Liver (tissue), 9 donors: ENCODE results near the gene SYNGR4. TPM values are rescaled to one million over a fixed set of nuclear protein-coding genes. Genes with fewer than 3 reads are reported as not detected.

Experiments
- DNase-seq: peaks from one replicate; pipeline ENCODE4 v3.0.0-alpha.2; 2017; ENCODE audit warnings: low spot score
- H3K27ac ChIP-seq, 2 donors: one replicate each; pipeline ENCODE4 v1.7.0; 2013; ENCODE audit warnings: inconsistent platforms in 2 of 2, low read length in 2 of 2, control low read depth in 1 of 2, low read depth in 1 of 2, mild to moderate bottlenecking in 1 of 2
- H3K27me3 ChIP-seq, 4 donors: one replicate each; pipeline versions ENCODE4 v1.6.1 to v1.7.0; 2013; ENCODE audit warnings: low read length in 3 of 4, inconsistent platforms in 1 of 4, mild to moderate bottlenecking in 1 of 4, moderate library complexity in 1 of 4; ENCODE audit not compliant: control insufficient read depth in 4 of 4, insufficient read depth in 4 of 4
- H3K36me3 ChIP-seq, 4 donors: one replicate each; pipeline versions ENCODE4 v1.6.1 to v1.7.0; 2013; ENCODE audit warnings: low read length in 3 of 4, mild to moderate bottlenecking in 3 of 4, low read depth in 1 of 4, moderate library complexity in 1 of 4; ENCODE audit not compliant: control insufficient read depth in 4 of 4, insufficient read depth in 3 of 4
- H3K4me1 ChIP-seq, 4 donors: one replicate each; pipeline versions ENCODE4 v1.6.1 to v1.7.0; 2013; ENCODE audit warnings: low read length in 3 of 4, mild to moderate bottlenecking in 3 of 4, moderate library complexity in 1 of 4; ENCODE audit not compliant: control insufficient read depth in 4 of 4, insufficient read depth in 4 of 4
- H3K4me3 ChIP-seq, 3 donors: one replicate each; pipeline versions ENCODE4 v1.6.1 to v1.7.0; 2013; ENCODE audit warnings: low read length in 3 of 3, control low read depth in 1 of 3, low read depth in 1 of 3, mild to moderate bottlenecking in 1 of 3
- H3K9ac ChIP-seq, 2 donors: one replicate each; pipeline ENCODE4 v1.7.0; 2013; ENCODE audit warnings: low read length in 2 of 2, mild to moderate bottlenecking in 2 of 2, moderate library complexity in 2 of 2, control low read depth in 1 of 2, low read depth in 1 of 2
- H3K9me3 ChIP-seq, 4 donors: one replicate each; pipeline versions ENCODE4 v1.6.1 to v1.7.0; 2013; ENCODE audit warnings: low read length in 3 of 4; ENCODE audit not compliant: control insufficient read depth in 4 of 4
- CTCF ChIP-seq: fragments of 150-350 bp; IDR thresholded peaks from 2 replicates; pipeline ENCODE4 v1.5.1; 2017; ENCODE audit warnings: improper control_type of control experiment, low read depth, low read length; ENCODE audit not compliant: missing input control
- EGR1 ChIP-seq, 2 donors: IDR thresholded peaks; 2 replicates each; pipeline ENCODE4 v1.6.1; 2016 to 2018; ENCODE audit warnings: antibody characterized with exemption in 2 of 2, low read depth in 2 of 2
- GABPA ChIP-seq, 2 donors: IDR thresholded peaks in 1 of 2; conservative IDR thresholded peaks in 1 of 2; 2 replicates each; pipeline ENCODE4 v1.6.1; 2016; ENCODE audit warnings: antibody characterized with exemption in 2 of 2, mild to moderate bottlenecking in 1 of 2, moderate library complexity in 1 of 2
- HNF4A ChIP-seq, 2 donors: conservative IDR thresholded peaks; 2 replicates each; pipeline ENCODE4 v1.6.1; 2016; ENCODE audit warnings: antibody characterized with exemption in 2 of 2, mild to moderate bottlenecking in 2 of 2
- JUND ChIP-seq, 2 donors: IDR thresholded peaks; 2 replicates each; pipeline ENCODE4 v1.6.1; 2016; ENCODE audit warnings: antibody characterized with exemption in 2 of 2
- MAX ChIP-seq: IDR thresholded peaks from 2 replicates; pipeline ENCODE4 v1.6.1; 2016; ENCODE audit warnings: antibody characterized with exemption
- REST ChIP-seq: IDR thresholded peaks from 2 replicates; pipeline ENCODE4 v1.6.1; 2016; ENCODE audit warnings: antibody characterized with exemption, mild to moderate bottlenecking
- YY1 ChIP-seq: IDR thresholded peaks from 2 replicates; pipeline ENCODE4 v1.6.1; 2016; ENCODE audit warnings: antibody characterized with exemption, mild to moderate bottlenecking
- ZBTB33 ChIP-seq: IDR thresholded peaks from 2 replicates; pipeline ENCODE4 v1.6.1; 2016; ENCODE audit warnings: antibody characterized with exemption
- WGBS: extraction: QIAGEN DNeasy Blood & Tissue Kit; methylation state at CpG from one replicate; pipeline ENCODE4 v1.1.7; 2013; 5-methylcytosine and 5-hydroxymethylcytosine counted together
- polyA plus RNA-seq, 2 donors: library from polyadenylated mRNA; stranded (reverse) in 1 of 2; unstranded in 1 of 2; fragments of 200-250 nt in 1 of 2; fragments of >200 nt in 1 of 2; fragmentation: Nextera tagmentation in 1 of 2; extraction: Ambion mirVana in 1 of 2; gene quantifications; one replicate each; pipeline versions ENCODE4 v1.2.1 to v1.2.3, GENCODE V29; 2013 to 2015
- total RNA-seq, 2 donors: library from RNA; depleted of rRNA; stranded (reverse); fragments of >200 nt; gene quantifications; one replicate each; pipeline ENCODE4 v1.2.3, GENCODE V29; 2014
- donor health status: healthy.
- donor health status: healthy.
- donor health status: healthy.
- donor health status: healthy.
- donor health status: healthy.

Gene SYNGR4
- total and polyA plus RNA-seq, 4 donors: 0.09 TPM; not detected in 3

GRCh38 chr19:48401287-48401686 lies 37.1 kb downstream of the SYNGR4 start:
- 80% methylated on average over 5 of the region's 5 CpGs for WGBS
- no peak for DNase-seq
- no peaks in the 10 kb centered on the region for H3K36me3 ChIP-seq
- H3K4me1 ChIP-seq: peaks cover 0 to 5% (median 4%) of the 10 kb centered on the region in 4 donors
- TF ChIP-seq YY1 (no peak), MAX (no peak), EGR1 (IDR thresholded peaks at IDR 0.05; ENCODE audit: low read depth in 2 of 2) (no peak), HNF4A (conservative IDR thresholded peaks at IDR 0.05) (no peak), JUND (IDR thresholded peaks at IDR 0.05) (no peak), REST (no peak), ZBTB33 (no peak)
- no peak overlapping the region for H3K9ac ChIP-seq
- H3K9me3 ChIP-seq: peaks cover 0 to 2% (median 0%) of the 10 kb centered on the region in 4 donors
- no peak overlapping the region for H3K4me3 ChIP-seq
- H3K27me3 ChIP-seq: peaks cover 0 to 13% (median 9%) of the 10 kb centered on the region in 4 donors
- no peak overlapping the region for H3K27ac ChIP-seq

GRCh38 chr19:48403606-48404005 lies 39.4 kb downstream of the SYNGR4 start:
- DNase-seq: no peak
- 45% methylated on average over 3 of the region's 3 CpGs for WGBS
- no peak overlapping the region for H3K27ac ChIP-seq

More at GRCh38 chr19:48403606-48404005, 39.4 kb downstream of the SYNGR4 start:
- no peaks in the 10 kb centered on the region for H3K36me3 ChIP-seq
- H3K4me1 ChIP-seq: peaks cover 0 to 3% (median under 1%) of the 10 kb centered on the region in 4 donors
- peaks cover 0 to 2% (median 0%) of the 10 kb centered on the region in 4 donors for H3K27me3 ChIP-seq
- TF ChIP-seq YY1 (no peak), REST (no peak), CTCF (no peak), GABPA (IDR thresholded peaks at IDR 0.05 in 1 of 2, conservative IDR thresholded peaks at IDR 0.05 in 1 of 2) (no peak)
- peaks cover 0 to 2% (median 0%) of the 10 kb centered on the region in 4 donors for H3K9me3 ChIP-seq
- no peak overlapping the region for H3K9ac ChIP-seq
- no peak overlapping the region for H3K4me3 ChIP-seq
